Thyroid gland (tissue), 4 donors: ENCODE data around the gene SPACDR.

ENCODE experiments used
- CTCF ChIP-seq, 6 experiments: fragments of 200-600 bp in 3 of 6; fragments of 450-650 bp in 3 of 6; sonication (generic) in 3 of 6; IDR thresholded peaks; one replicate each; pipeline ENCODE4 v1.5.1; 2016 to 2019; ENCODE audit warnings: antibody characterized with exemption in 6 of 6, mild to moderate bottlenecking in 2 of 6, inconsistent platforms in 1 of 6, moderate library complexity in 1 of 6
- POLR2A ChIP-seq, 2 donors: fragments of 450-650 bp; IDR thresholded peaks; one replicate each; pipeline ENCODE4 v1.6.1; 2017; ENCODE audit warnings: antibody characterized with exemption in 2 of 2, mild to moderate bottlenecking in 2 of 2, moderate library complexity in 1 of 2

- TF ChIP-seq CTCF (IDR thresholded peaks at IDR 0.05), result no peak
- no peak for TF ChIP-seq POLR2A (IDR thresholded peaks at IDR 0.05)
Measured at GRCh38 chr7:100484673-100485045, 20.6 kb upstream of the SPACDR start.
